ENCODE measurements around the gene FAM168A. TPM values are rescaled to one million over a fixed set of nuclear protein-coding genes. Genes with fewer than 3 reads are reported as not detected.

The FAM168A gene
- total RNA-seq, 1 experiment from 2014 or later, result 21.1 TPM

DNA sequence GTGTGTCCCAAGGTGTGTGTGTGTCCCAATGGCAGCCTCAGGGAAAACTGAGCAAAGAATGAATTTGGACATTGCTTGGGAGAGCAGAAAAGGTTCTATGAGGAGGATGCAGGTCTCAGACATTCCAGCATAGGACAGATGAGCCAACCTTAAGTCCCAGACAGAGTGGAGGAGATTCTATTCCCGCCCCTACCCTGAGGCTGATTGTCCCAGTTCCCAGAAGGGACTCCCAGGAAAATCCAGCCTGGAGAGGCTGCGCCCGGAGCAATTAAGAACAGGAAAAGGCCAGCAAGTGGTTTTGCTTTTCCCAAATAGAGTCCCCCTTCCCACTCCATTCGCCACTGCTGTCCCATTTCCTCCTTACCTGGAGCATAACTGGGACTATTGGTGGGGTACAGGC, 167.6 kb downstream of the FAM168A start:
- no peaks in the 10 kb centered on the region for H3K79me1 ChIP-seq (ENCODE audit: insufficient read depth, low read depth, low read length, poor library complexity, severe bottlenecking)
- no peak overlapping the region for H2BK20ac ChIP-seq (ENCODE audit: low read depth, low read length, poor library complexity, severe bottlenecking)
- H2BK12ac ChIP-seq (ENCODE audit: insufficient read length, low read depth, low read length), result no peak overlapping the region
- no peak overlapping the region for H2BK5ac ChIP-seq (ENCODE audit: insufficient read length, low read length)
- H3K14ac ChIP-seq (ENCODE audit: insufficient read depth, low read length), result no peak overlapping the region
- no peak overlapping the region for H3K9ac ChIP-seq (ENCODE audit: extremely low read depth, insufficient read length, low read length)
- H3K79me2 ChIP-seq (ENCODE audit: insufficient read depth, low read length), result no peaks in the 10 kb centered on the region
- H3K27me3 Mint-ChIP-seq (ENCODE audit: low read depth), result no peaks in the 10 kb centered on the region
- no peak overlapping the region for H3T11ph ChIP-seq (ENCODE audit: low read length)
- H3K4me1 Mint-ChIP-seq, result peaks cover 17 to 28% of the 10 kb centered on the region in 2 experiments
- H3K27ac ChIP-seq (ENCODE audit: insufficient read length, low read depth, low read length), result no peak overlapping the region
- no peak overlapping the region for H4K91ac ChIP-seq (ENCODE audit: insufficient read length, low read depth, low read length)
- TF ChIP-seq CTCF (conservative IDR thresholded peaks at IDR 0.05), result no peak
- H3K4me2 ChIP-seq (ENCODE audit: insufficient read depth, insufficient read length, low read length), result no peak overlapping the region
- H3K18ac ChIP-seq (ENCODE audit: insufficient read length, low read depth, low read length), result no peak overlapping the region
- H2AK5ac ChIP-seq (ENCODE audit: insufficient read length, low read length), result no peak overlapping the region
- no peak overlapping the region for H3K4ac ChIP-seq (ENCODE audit: low read depth, low read length)
- H3K36me3 Mint-ChIP-seq (ENCODE audit: insufficient read depth in 1 of 3, low read depth in 3 of 3), result peaks cover 0 to 3% (median 0%) of the 10 kb centered on the region in 3 experiments; a peak in 1 of 7 replicates
- no peak overlapping the region for H2BK15ac ChIP-seq (ENCODE audit: low read depth, low read length)
- no peaks in the 10 kb centered on the region for H3K27me3 ChIP-seq (ENCODE audit: insufficient read depth, low read length)
- no peaks in the 10 kb centered on the region for H3K23me2 ChIP-seq (ENCODE audit: insufficient read length, low read depth, low read length, poor library complexity, severe bottlenecking)
- H3K9me3 Mint-ChIP-seq, result no peaks in the 10 kb centered on the region
- no peak overlapping the region for H2AFZ ChIP-seq (ENCODE audit: low read length)
- H3K23ac ChIP-seq (ENCODE audit: insufficient read length, low read depth, low read length), result no peak overlapping the region
- no peaks in the 10 kb centered on the region; the same call in 1 of the 2 replicates for H3K4me1 ChIP-seq (ENCODE audit: insufficient read depth, low read length)
- no peaks in the 10 kb centered on the region for H4K20me1 ChIP-seq (ENCODE audit: control insufficient read depth, insufficient read depth, insufficient read length)
- no peaks in the 10 kb centered on the region for H3K9me3 ChIP-seq (ENCODE audit: control insufficient read depth, low read depth, low read length)
- H4K8ac ChIP-seq (replicated peaks; ENCODE audit: insufficient read length, low read depth, low read length), result no peak overlapping the region
- H2BK120ac ChIP-seq (ENCODE audit: low read depth, low read length, poor library complexity, severe bottlenecking), result no peak overlapping the region
- no peak overlapping the region for H3K4me3 Mint-ChIP-seq
- WGBS (ENCODE audit: extremely low coverage, insufficient read length, low lambda C conversion rate), result no CpG with 5 or more reads among the region's 4 CpGs
- no peak overlapping the region for H3K27ac Mint-ChIP-seq
- no peak overlapping the region for H4K5ac ChIP-seq (ENCODE audit: insufficient read length, low read depth, low read length)
- no peak for DNase-seq
- no peak overlapping the region for H3K56ac ChIP-seq (ENCODE audit: insufficient read length, low read depth, low read length)
